ENCODE data around the gene C5orf46.
"Not testable (repeated sequence)": the region's sequence is repeated elsewhere in the genome, so short reads cannot be mapped to it uniquely, and the experiment has no call there.

DNA sequence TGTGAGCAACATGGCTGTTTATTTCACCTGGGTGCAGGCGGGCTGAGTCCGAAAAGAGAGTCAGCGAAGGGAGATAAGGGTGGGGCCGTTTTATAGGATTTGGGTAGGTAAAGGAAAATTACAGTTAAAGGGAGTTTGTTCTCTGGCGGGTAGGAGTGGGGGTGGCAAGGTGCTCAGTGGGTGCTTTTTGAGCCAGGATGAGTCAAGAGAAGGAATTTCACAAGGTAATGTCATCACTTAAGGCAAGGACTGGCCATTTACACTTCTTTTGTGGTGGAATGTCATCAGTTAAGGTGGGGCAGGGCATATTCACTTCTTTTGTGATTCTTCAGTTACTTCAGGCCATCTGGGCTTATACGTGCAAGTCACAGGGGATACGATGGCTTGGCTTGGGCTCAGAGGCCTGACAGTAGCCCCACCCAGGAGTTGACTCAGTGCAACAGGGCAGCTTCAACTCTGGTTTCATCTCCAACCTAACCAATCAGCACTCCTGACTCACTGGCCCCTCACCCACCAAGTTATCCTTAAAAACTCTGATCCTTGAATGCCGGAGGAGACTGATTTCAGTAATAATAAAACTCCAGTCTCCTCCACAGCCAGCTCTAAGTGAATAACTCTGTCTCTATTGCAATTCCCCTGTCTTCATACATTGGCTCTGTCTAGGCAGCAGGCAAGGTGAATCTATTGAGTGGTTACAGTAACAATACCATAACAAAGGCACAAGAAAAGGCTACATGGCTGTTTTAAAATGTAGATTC is 32.0 kb downstream of the C5orf46 start:
- TF ChIP-seq POLR2A (IDR thresholded peaks at IDR 0.05): not testable (repeated sequence)
- TF ChIP-seq, protein P1, sequence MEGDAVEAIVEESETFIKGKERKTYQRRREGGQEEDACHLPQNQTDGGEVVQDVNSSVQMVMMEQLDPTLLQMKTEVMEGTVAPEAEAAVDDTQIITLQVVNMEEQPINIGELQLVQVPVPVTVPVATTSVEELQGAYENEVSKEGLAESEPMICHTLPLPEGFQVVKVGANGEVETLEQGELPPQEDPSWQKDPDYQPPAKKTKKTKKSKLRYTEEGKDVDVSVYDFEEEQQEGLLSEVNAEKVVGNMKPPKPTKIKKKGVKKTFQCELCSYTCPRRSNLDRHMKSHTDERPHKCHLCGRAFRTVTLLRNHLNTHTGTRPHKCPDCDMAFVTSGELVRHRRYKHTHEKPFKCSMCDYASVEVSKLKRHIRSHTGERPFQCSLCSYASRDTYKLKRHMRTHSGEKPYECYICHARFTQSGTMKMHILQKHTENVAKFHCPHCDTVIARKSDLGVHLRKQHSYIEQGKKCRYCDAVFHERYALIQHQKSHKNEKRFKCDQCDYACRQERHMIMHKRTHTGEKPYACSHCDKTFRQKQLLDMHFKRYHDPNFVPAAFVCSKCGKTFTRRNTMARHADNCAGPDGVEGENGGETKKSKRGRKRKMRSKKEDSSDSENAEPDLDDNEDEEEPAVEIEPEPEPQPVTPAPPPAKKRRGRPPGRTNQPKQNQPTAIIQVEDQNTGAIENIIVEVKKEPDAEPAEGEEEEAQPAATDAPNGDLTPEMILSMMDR (IDR thresholded peaks at IDR 0.05): not testable (repeated sequence)

All from esophagus squamous epithelium (tissue), 4 donors.